Thyroid gland (tissue), 4 donors: ENCODE results near the gene IKZF4.

Source experiments
- POLR2A ChIP-seq, 2 donors: fragments of 450-650 bp; IDR thresholded peaks; one replicate each; pipeline ENCODE4 v1.6.1; 2017; ENCODE audit warnings: antibody characterized with exemption in 2 of 2, mild to moderate bottlenecking in 2 of 2, moderate library complexity in 1 of 2
- TF ChIP-seq, protein P1 (sequence below), 6 experiments: fragments of 200-600 bp in 3 of 6; fragments of 450-650 bp in 3 of 6; sonication (generic) in 3 of 6; IDR thresholded peaks; one replicate each; pipeline ENCODE4 v1.5.1; 2016 to 2019; ENCODE audit warnings: antibody characterized with exemption in 6 of 6, mild to moderate bottlenecking in 2 of 6, inconsistent platforms in 1 of 6, moderate library complexity in 1 of 6

DNA sequence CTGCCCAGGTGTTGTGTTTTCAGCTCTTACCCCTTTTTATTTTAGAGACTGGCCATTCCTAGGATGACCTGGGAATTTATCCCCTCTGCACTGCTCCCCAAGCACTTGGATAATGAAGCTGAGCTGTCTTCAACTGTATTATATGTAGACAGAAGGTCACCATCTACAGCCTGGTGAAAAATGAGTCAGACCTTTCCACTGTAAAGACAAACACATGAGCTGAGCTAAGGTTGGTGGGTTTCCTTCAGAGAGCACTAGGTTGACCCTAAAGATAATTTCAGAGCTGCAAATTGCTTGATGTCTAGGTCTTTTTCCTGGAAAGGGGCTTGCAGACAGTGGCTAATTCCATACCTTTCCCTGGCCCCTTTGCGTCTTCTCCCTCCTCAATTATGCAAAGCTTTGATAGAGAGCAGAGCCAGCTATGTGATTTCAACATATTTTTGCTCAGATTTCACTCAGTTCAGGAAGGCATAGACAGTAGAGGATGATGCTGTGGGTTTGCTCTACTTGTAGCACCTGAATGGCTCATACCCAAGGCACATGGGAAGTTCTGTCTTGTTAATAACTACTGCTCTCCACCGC, 9.2 kb upstream of the IKZF4 start:
- TF ChIP-seq, protein P1, sequence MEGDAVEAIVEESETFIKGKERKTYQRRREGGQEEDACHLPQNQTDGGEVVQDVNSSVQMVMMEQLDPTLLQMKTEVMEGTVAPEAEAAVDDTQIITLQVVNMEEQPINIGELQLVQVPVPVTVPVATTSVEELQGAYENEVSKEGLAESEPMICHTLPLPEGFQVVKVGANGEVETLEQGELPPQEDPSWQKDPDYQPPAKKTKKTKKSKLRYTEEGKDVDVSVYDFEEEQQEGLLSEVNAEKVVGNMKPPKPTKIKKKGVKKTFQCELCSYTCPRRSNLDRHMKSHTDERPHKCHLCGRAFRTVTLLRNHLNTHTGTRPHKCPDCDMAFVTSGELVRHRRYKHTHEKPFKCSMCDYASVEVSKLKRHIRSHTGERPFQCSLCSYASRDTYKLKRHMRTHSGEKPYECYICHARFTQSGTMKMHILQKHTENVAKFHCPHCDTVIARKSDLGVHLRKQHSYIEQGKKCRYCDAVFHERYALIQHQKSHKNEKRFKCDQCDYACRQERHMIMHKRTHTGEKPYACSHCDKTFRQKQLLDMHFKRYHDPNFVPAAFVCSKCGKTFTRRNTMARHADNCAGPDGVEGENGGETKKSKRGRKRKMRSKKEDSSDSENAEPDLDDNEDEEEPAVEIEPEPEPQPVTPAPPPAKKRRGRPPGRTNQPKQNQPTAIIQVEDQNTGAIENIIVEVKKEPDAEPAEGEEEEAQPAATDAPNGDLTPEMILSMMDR (IDR thresholded peaks at IDR 0.05) = no peak
- TF ChIP-seq POLR2A (IDR thresholded peaks at IDR 0.05) = no peak
